ENCODE measurements around the gene TMEM86B.

DNA sequence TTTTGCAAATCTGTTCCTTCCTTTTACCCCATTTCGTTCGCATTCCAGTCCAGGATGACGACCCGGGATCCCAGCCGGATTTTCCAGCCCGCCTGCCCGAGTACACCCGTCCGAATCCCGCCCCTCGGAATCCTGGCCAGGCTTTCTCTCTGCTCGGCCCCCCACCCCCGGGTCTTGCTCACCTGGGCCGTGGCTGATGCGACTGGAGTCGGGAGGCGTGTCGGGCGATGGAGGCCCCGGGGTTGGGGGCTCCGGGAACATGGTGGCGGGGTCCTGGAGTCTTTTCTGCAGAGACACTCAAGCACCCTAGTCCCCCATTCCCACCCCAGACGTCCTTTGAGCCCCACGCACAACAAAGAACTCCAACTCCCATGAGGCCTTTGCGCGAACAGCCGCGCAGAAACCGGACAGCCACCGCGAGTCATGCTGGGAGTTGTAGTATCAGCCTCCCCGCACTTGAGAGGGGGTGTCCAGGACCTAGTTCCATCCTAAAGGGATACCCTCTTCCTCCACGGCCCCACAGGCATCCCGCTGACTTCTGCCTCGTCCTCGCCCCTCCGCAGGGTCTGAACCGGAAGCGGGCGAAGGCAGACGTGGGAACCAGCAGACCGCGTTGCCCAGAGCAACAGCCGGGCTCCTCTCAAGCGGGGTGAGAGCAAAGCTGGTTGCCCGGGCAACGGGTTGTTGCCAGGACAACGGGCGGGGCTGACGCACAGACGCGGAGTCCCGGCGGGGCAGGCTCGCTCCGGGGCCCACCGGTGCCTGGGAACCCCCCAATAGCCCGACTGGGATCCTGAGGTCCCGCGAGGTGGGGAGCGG is 49.6 kb downstream of the TMEM86B start:
- TF ChIP-seq POLR2A (IDR thresholded peaks at IDR 0.05), result no peak
- TF ChIP-seq, protein P1, sequence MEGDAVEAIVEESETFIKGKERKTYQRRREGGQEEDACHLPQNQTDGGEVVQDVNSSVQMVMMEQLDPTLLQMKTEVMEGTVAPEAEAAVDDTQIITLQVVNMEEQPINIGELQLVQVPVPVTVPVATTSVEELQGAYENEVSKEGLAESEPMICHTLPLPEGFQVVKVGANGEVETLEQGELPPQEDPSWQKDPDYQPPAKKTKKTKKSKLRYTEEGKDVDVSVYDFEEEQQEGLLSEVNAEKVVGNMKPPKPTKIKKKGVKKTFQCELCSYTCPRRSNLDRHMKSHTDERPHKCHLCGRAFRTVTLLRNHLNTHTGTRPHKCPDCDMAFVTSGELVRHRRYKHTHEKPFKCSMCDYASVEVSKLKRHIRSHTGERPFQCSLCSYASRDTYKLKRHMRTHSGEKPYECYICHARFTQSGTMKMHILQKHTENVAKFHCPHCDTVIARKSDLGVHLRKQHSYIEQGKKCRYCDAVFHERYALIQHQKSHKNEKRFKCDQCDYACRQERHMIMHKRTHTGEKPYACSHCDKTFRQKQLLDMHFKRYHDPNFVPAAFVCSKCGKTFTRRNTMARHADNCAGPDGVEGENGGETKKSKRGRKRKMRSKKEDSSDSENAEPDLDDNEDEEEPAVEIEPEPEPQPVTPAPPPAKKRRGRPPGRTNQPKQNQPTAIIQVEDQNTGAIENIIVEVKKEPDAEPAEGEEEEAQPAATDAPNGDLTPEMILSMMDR (IDR thresholded peaks at IDR 0.05), result no peak

Data from testis (tissue), 2 donors.